HG03139 (cell line): ENCODE data around the gene TMEM186.
"Not testable (repeated sequence)": the region's sequence is repeated elsewhere in the genome, so short reads cannot be mapped to it uniquely, and the experiment has no call there.

ENCODE experiments used
- ATAC-seq: cut with Tn5 transposase; IDR thresholded peaks from one replicate; pipeline ENCODE4 v1.9.1; 2021; ENCODE audit not compliant: unreplicated experiment

The TMEM186 gene

GRCh38 chr16:8797364-8798173 lies at the start of gene TMEM186, which contains the start of gene PMM2:
Gene TMEM186, minus strand, starts transcription at chr16:8797639. Its CDS starts 25 bp downstream, at chr16:8797614.
Gene PMM2, plus strand, starts transcription at chr16:8797839. Its CDS starts 44 bp downstream, at chr16:8797883.
- ATAC-seq: peak; percentile 91

- ATAC-seq: no peak
Measured at GRCh38 chr16:8847145-8847544, 49.7 kb upstream of the TMEM186 start.

GRCh38 chr16:8846401-8846932 lies 49.0 kb upstream of the TMEM186 start:
- ATAC-seq: no peak

GRCh38 chr16:8845699-8846298 lies 48.4 kb upstream of the TMEM186 start:
- no peak for ATAC-seq

- not testable (repeated sequence) for ATAC-seq
Measured at GRCh38 chr16:8843296-8843695, 45.9 kb upstream of the TMEM186 start.

GRCh38 chr16:8842016-8842415 lies 44.6 kb upstream of the TMEM186 start:
- ATAC-seq: not testable (repeated sequence)

- not testable (repeated sequence) for ATAC-seq
Measured at GRCh38 chr16:8837594-8837993, 40.2 kb upstream of the TMEM186 start.

- ATAC-seq: not testable (repeated sequence)
Measured at GRCh38 chr16:8836797-8837196, 39.4 kb upstream of the TMEM186 start.

- no peak for ATAC-seq
Measured at GRCh38 chr16:8832717-8833105, 35.3 kb upstream of the TMEM186 start.

- ATAC-seq: no peak
Measured at GRCh38 chr16:8831871-8832716, 34.7 kb upstream of the TMEM186 start.

- ATAC-seq: no peak
Measured at GRCh38 chr16:8831450-8831849, 34.0 kb upstream of the TMEM186 start.

- ATAC-seq: no peak
Measured at GRCh38 chr16:8828541-8829165, 31.2 kb upstream of the TMEM186 start.

- ATAC-seq: no peak
Measured at GRCh38 chr16:8826278-8826879, 28.9 kb upstream of the TMEM186 start.

GRCh38 chr16:8822403-8822802 lies 25.0 kb upstream of the TMEM186 start:
- ATAC-seq: no peak

- no peak for ATAC-seq
Measured at GRCh38 chr16:8819411-8820034, 22.1 kb upstream of the TMEM186 start.

GRCh38 chr16:8818504-8819270 lies 21.2 kb upstream of the TMEM186 start:
- ATAC-seq: peak; percentile 61

- ATAC-seq: no peak
Measured at GRCh38 chr16:8816967-8817655, 19.7 kb upstream of the TMEM186 start.

- ATAC-seq: no peak
Measured at GRCh38 chr16:8814095-8814806, 16.8 kb upstream of the TMEM186 start.
